G401 (cell line): ENCODE data around the gene EPHB2. TPM values are rescaled to one million over a fixed set of nuclear protein-coding genes. Genes with fewer than 3 reads are reported as not detected.

Experiments used
- total RNA-seq: library from RNA; depleted of rRNA; stranded (reverse); fragments of >200 nt; shearing (Covaris generic); gene quantifications from 2 replicates; pipeline ENCODE4 v1.2.3, GENCODE V29; 2014; rRNA removed

The EPHB2 gene
- total RNA-seq, 1 experiment from 2014 or later, result 0.14 TPM

Other genes with a start within 250 kb of the EPHB2 start
- not detected in 2 replicates for gene EPHA8, start 147.3 kb upstream of the EPHB2 start, total RNA-seq
- gene C1QA, start 74.2 kb upstream of the EPHB2 start, total RNA-seq, result not detected in 2 replicates
- gene C1QC, start 67.2 kb upstream of the EPHB2 start, total RNA-seq, result not detected in 2 replicates
- not detected in 2 replicates for gene C1QB, start 57.6 kb upstream of the EPHB2 start, total RNA-seq